Stimulated activated CD8-positive, alpha-beta memory T cell treated with anti-CD3 and anti-CD28 coated beads, Interleukin-4, amount 100 ng/mL, for 4 hours (primary cell): ENCODE results near the gene SERPINB10.
"Not testable (repeated sequence)": the region's sequence is repeated elsewhere in the genome, so short reads cannot be mapped to it uniquely, and the experiment has no call there.

Source experiments
- DNase-seq, 2 donors: peaks; one replicate each; pipeline ENCODE4 v3.0.0-alpha.2; 2020; ENCODE audit warnings: low read depth in 2 of 2, low spot score in 1 of 2

SERPINB10 gene

GRCh38 chr18:63890237-63890949 lies 17.4 kb upstream of the SERPINB10 start:
- no peak for DNase-seq

GRCh38 chr18:63890950-63891304 lies 16.8 kb upstream of the SERPINB10 start:
- no peak for DNase-seq

GRCh38 chr18:63892566-63892965 lies 15.2 kb upstream of the SERPINB10 start:
- no peak for DNase-seq

GRCh38 chr18:63894106-63894772 lies 13.5 kb upstream of the SERPINB10 start:
- DNase-seq: no peak

GRCh38 chr18:63895190-63895589 lies 12.6 kb upstream of the SERPINB10 start:
- no peak for DNase-seq

- no peak for DNase-seq
Measured at GRCh38 chr18:63897072-63897471, 10.7 kb upstream of the SERPINB10 start.

- DNase-seq: no peak
Measured at GRCh38 chr18:63899206-63899605, 8.6 kb upstream of the SERPINB10 start.

GRCh38 chr18:63903851-63904570 lies 3.7 kb upstream of the SERPINB10 start:
- DNase-seq: no peak

GRCh38 chr18:63904694-63905093 lies 3.1 kb upstream of the SERPINB10 start:
- DNase-seq: no peak

- no peak for DNase-seq
Measured at GRCh38 chr18:63905361-63905760, 2.4 kb upstream of the SERPINB10 start.

GRCh38 chr18:63906056-63906455 lies 1.7 kb upstream of the SERPINB10 start:
- DNase-seq: no peak

- DNase-seq: no peak
Measured at GRCh38 chr18:63908858-63909257, 1.1 kb downstream of the SERPINB10 start.

- no peak for DNase-seq
Measured at GRCh38 chr18:63909870-63910269, 2.1 kb downstream of the SERPINB10 start.

GRCh38 chr18:63917817-63918216 lies 10.1 kb downstream of the SERPINB10 start:
- no peak for DNase-seq

GRCh38 chr18:63922049-63922448 lies 14.3 kb downstream of the SERPINB10 start:
- no peak for DNase-seq

GRCh38 chr18:63924551-63924950 lies 16.8 kb downstream of the SERPINB10 start:
- DNase-seq: no peak

GRCh38 chr18:63928331-63928730 lies 20.6 kb downstream of the SERPINB10 start:
- no peak for DNase-seq

GRCh38 chr18:63929369-63929768 lies 21.6 kb downstream of the SERPINB10 start:
- DNase-seq: not testable (repeated sequence)

- no peak for DNase-seq
Measured at GRCh38 chr18:63930773-63931354, 23.1 kb downstream of the SERPINB10 start.

- no peak for DNase-seq
Measured at GRCh38 chr18:63936156-63936931, 28.6 kb downstream of the SERPINB10 start.

GRCh38 chr18:63936932-63937393 lies 29.2 kb downstream of the SERPINB10 start:
- DNase-seq: no peak
